ENCODE measurements around the gene CRISPLD2.

DNA sequence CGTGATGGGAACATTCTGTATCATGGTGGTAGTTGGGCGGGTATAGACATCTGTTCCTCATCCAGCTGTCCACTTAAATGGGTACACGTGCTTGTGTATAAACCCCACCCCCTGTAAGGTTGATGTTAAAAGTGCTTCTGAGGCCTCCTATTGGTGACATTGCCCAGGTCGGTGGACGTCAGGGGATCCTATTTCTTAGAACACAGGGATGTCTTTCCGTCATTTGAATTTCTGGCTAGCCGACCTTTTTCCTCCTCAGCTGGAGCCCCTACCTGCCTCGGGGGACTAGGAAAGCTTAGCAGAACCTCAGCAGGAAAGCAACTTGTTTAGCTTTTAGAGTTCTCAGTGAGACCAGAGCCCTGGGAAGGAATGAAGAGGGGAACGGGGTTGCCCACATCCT, 16.6 kb upstream of the CRISPLD2 start:
- TF ChIP-seq ARNT (IDR thresholded peaks at IDR 0.05) (no peak), BHLHE40 (IDR thresholded peaks at IDR 0.05; ENCODE audit: borderline replicate concordance) (no peak), HDGF (IDR thresholded peaks at IDR 0.05; ENCODE audit: borderline replicate concordance) (no peak), PKNOX1 (IDR thresholded peaks at IDR 0.05) (no peak), ELF4 (IDR thresholded peaks at IDR 0.05) (no peak), FOXA1 (IDR thresholded peaks at IDR 0.05) (no peak), SP1 (IDR thresholded peaks at IDR 0.05) (no peak), LEF1 (IDR thresholded peaks at IDR 0.05; ENCODE audit: borderline replicate concordance) (no peak), ZNF384 (IDR thresholded peaks at IDR 0.05) (no peak), FOXM1 (IDR thresholded peaks at IDR 0.05; ENCODE audit: borderline replicate concordance) (no peak), L3MBTL2 (conservative IDR thresholded peaks at IDR 0.05) (no peak), SUZ12 (IDR thresholded peaks at IDR 0.05) (no peak), FOXK2 (IDR thresholded peaks at IDR 0.05) (no peak), NFRKB (IDR thresholded peaks at IDR 0.05) (no peak)
